ENCODE results near the gene KIRREL3.

DNA sequence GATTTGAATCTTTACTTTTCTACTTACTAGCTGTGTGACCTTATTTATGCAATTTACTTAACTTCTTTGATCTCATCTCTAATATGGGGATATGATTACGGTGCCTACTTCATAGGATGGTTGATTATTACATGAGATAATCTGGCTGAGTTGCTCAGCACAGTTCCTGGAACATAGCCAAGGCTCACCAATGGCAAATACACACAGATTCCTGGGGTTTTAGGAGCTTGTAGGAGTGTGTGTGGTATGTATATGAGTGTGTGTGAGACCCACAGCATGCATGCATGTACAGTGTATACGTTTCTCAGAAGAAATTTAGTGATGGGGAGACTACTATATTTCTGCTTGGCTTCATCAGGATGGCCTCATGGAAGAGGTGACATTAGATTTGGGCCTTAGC is 256.9 kb downstream of the KIRREL3 start:
- no peak for TF ChIP-seq CTCF (IDR thresholded peaks at IDR 0.05; ENCODE audit: low read depth, low read length)
- TF ChIP-seq EZH2phosphoT487 (IDR thresholded peaks at IDR 0.05; ENCODE audit: low read depth), result no peak
